GM19395 (cell line): Measurements from ENCODE around the gene BARX2.

Source experiments
- ATAC-seq: cut with Tn5 transposase; IDR thresholded peaks from one replicate; pipeline ENCODE4 v1.9.1; 2021; ENCODE audit warnings: mild to moderate bottlenecking, moderate library complexity; ENCODE audit not compliant: unreplicated experiment

The BARX2 gene

DNA sequence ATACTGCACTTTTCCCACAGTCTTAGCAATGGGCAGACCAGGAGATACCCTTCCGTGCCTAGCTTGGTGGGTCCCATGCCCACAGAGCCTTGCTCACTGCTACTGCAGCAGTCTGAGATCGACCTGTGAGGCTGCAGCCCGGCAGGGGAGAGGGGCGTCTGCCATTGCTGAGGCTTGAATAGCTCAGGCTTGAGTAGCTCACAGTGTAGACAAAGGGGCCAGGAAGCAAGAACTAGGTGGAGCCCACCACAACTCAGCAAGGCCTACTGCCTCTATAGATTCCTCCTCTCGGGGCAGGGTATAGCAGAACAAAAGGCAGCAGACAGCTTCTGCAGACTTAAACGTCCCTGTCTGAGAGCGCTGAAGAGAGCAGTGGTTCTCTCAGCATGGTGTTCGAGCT is 118.1 kb downstream of the BARX2 start:
- ATAC-seq, result no peak
